Measurements from ENCODE around the gene STEAP1. TPM values are rescaled to one million over a fixed set of nuclear protein-coding genes. Genes with fewer than 3 reads are reported as not detected.

Gene STEAP1
- total RNA-seq, 3 donors from 2014 or later (not counting 1 experiment from before 2014, with no cell fraction given) = not detected

- Histone ChIP-seq H3K27ac (ENCODE audit: low read length) (no peak overlapping the region), H3K27me3 (ENCODE audit: control insufficient read depth, insufficient read depth, low read length) (no peaks in the 10 kb centered on the region), H3K4me1 (ENCODE audit: control insufficient read depth, insufficient read depth, low read length) (no peaks in the 10 kb centered on the region), H3K36me3 (ENCODE audit: control insufficient read depth, insufficient read depth, low read length) (no peaks in the 10 kb centered on the region), H3K4me3 (ENCODE audit: low read length) (no peak overlapping the region), H3K9me3 (ENCODE audit: control insufficient read depth, insufficient read depth, low read length) (peaks cover 11% of the 10 kb centered on the region)
- DNase-seq = no peak
- Mint-ChIP-seq H3K4me3 (no peak overlapping the region), H3K4me1 (no peaks in the 10 kb centered on the region), H3K36me3 (no peaks in the 10 kb centered on the region), H3K27ac (no peak overlapping the region), H3K27me3 (ENCODE audit: low read depth in 2 of 2) (no peaks in the 10 kb centered on the region), H3K9me3 (peaks cover 0 to 4% of the 10 kb centered on the region in 2 donors)
- WGBS (ENCODE audit: insufficient coverage) = 56% methylated on average over 2 of the region's 2 CpGs
- ATAC-seq = no peak
- intact Hi-C loops (cut with micrococcal nuclease) = no loop called here
- no peak for TF ChIP-seq CTCF (IDR thresholded peaks at IDR 0.05)
Observed at GRCh38 chr7:90192876-90193750, 38.8 kb downstream of the STEAP1 start.

DNA sequence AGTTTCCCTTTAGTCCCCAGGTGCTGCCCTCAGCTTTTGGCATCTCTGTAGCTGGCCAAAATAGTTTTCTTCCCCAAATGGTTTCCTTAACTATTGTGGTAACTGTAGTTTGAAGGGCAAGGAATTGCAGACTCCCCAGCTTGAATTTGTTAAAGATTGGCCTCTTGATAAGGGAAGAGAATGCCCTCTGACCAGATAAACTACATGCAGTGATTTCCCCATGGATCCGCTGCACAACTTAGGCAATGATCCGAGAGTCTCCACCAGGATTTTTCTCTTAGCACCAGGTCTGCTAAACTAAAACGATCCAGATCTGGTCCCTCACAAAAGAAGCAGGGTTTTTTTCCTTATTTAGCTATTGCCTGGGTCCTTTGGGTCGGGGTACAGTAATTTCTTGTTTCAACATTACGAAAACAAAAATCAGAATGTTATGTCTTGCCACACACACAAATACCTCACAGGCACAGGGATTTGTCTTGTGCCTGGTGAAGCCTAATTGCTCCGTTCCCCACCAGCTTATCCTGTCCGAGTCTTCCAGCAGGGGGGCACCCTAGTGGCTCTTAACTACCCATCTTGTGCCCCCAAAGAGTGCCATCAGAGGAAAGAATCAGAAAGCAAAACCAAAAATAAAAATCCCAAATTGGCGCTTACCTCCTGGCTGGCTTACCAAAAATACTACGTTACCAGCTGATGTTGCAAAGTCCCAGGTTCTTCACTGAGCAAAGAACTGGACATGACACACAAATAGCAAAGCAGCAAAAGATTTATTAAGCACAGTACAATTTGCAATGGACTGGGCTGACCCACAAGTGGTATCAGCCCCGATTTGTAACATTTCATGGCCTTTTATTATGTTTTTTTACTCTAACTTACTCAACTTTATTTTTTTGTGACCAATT is 40.9 kb downstream of the STEAP1 start:
- 80% methylated on average over 10 of the region's 10 CpGs for WGBS (ENCODE audit: insufficient coverage)
- H3K27ac Mint-ChIP-seq = no peak overlapping the region
- no peaks in the 10 kb centered on the region for H3K36me3 ChIP-seq (ENCODE audit: control insufficient read depth, insufficient read depth, low read length)
- intact Hi-C loops (cut with micrococcal nuclease) = no loop called here
- no peak overlapping the region for H3K27ac ChIP-seq (ENCODE audit: low read length)
- no peaks in the 10 kb centered on the region for H3K27me3 Mint-ChIP-seq (ENCODE audit: low read depth in 2 of 2)
- H3K4me3 ChIP-seq (ENCODE audit: low read length) = no peak overlapping the region
- DNase-seq (no peak), ATAC-seq (no peak)
- no peaks in the 10 kb centered on the region for H3K27me3 ChIP-seq (ENCODE audit: control insufficient read depth, insufficient read depth, low read length)
- H3K4me1 ChIP-seq (ENCODE audit: control insufficient read depth, insufficient read depth, low read length) = no peaks in the 10 kb centered on the region
- peaks cover 0 to 4% of the 10 kb centered on the region in 2 donors for H3K9me3 Mint-ChIP-seq
- no peaks in the 10 kb centered on the region for H3K36me3 Mint-ChIP-seq
- no peak for TF ChIP-seq CTCF (IDR thresholded peaks at IDR 0.05)
- H3K4me1 Mint-ChIP-seq = no peaks in the 10 kb centered on the region
- H3K4me3 Mint-ChIP-seq = no peak overlapping the region
- H3K9me3 ChIP-seq (ENCODE audit: control insufficient read depth, insufficient read depth, low read length) = peaks cover 11% of the 10 kb centered on the region

DNA sequence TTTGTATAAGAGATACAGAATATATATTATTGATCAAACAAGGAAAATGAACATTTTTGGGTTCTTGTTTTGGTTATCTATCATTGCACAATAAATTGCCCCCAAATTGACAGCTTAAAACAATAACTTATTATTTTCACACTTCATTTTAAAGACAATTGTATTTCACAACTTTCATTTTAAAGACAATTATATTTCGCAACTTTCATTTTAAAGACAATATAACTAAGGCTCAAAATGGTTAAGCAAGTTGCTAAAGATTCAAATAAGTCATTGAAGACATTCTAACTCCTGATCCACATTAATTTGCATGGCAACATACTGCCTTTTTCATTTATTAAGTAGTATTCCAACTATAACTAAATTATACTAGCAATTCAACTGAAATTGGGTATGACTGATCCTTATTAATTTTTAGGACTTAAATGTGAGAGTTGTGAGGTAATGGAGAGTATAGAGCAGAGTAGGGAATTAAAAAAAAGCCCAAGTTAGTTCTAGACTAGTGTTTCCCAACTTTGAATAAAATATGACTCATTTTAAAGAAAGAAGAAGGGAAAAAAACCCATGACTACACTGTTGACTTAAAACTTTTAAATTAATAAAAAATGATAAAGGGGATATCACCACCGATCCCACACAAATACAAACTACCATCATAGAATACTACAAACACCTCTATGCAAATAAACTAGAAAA is 47.4 kb downstream of the STEAP1 start:
- no peak overlapping the region for H3K4me3 Mint-ChIP-seq
- Histone ChIP-seq H3K4me1 (ENCODE audit: control insufficient read depth, insufficient read depth, low read length) (no peaks in the 10 kb centered on the region), H3K36me3 (ENCODE audit: control insufficient read depth, insufficient read depth, low read length) (no peaks in the 10 kb centered on the region), H3K27ac (ENCODE audit: low read length) (no peak overlapping the region), H3K9me3 (ENCODE audit: control insufficient read depth, insufficient read depth, low read length) (no peaks in the 10 kb centered on the region), H3K27me3 (ENCODE audit: control insufficient read depth, insufficient read depth, low read length) (no peaks in the 10 kb centered on the region), H3K4me3 (ENCODE audit: low read length) (no peak overlapping the region)
- no peaks in the 10 kb centered on the region for H3K9me3 Mint-ChIP-seq
- H3K36me3 Mint-ChIP-seq = no peaks in the 10 kb centered on the region
- DNase-seq = no peak
- 83% methylated on average over 1 of the region's 2 CpGs for WGBS (ENCODE audit: insufficient coverage)
- intact Hi-C loops (cut with micrococcal nuclease) = no loop called here
- no peaks in the 10 kb centered on the region for H3K4me1 Mint-ChIP-seq
- no peak for TF ChIP-seq CTCF (IDR thresholded peaks at IDR 0.05)
- ATAC-seq = no peak
- H3K27ac Mint-ChIP-seq = no peak overlapping the region
- H3K27me3 Mint-ChIP-seq (ENCODE audit: low read depth in 2 of 2) = no peaks in the 10 kb centered on the region

Measured in natural killer cell (primary cell).